ENCODE data around the gene CHERP.
"Not testable (repeated sequence)": the region's sequence is repeated elsewhere in the genome, so short reads cannot be mapped to it uniquely, and the experiment has no call there.

CHERP gene

GRCh38 chr19:16518483-16519229, 23.6 kb downstream of the CHERP start:
- DNase-seq = no peak

GRCh38 chr19:16518061-16518460, 24.2 kb downstream of the CHERP start:
- no peak for DNase-seq

- DNase-seq = no peak
These were observed 25.2 kb downstream of the CHERP start for GRCh38 chr19:16516923-16517610.

DNA sequence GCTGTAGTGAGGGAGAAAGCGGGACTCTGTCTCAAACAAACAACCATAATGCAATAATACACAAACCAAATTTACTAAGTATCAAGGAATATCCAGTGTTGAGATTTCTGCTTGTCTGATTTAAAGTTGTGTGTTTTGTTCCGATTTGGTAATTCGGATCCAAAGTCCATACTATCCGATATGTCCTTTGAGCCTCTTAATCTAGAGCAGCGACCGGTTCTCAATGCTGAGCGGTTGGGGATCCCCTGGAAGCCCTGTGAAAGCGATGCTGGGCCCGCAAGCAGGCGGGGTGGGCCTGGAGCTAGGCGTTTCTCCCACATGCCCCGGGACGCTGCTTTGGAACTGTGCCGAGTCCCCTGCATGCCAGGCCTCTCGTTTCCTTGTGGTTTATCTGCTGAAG, 25.9 kb downstream of the CHERP start:
- DNase-seq = no peak

GRCh38 chr19:16514383-16515019, 27.7 kb downstream of the CHERP start:
- DNase-seq = no peak

- not testable (repeated sequence) for DNase-seq
These were observed 29.6 kb downstream of the CHERP start for GRCh38 chr19:16512611-16513010.

DNA sequence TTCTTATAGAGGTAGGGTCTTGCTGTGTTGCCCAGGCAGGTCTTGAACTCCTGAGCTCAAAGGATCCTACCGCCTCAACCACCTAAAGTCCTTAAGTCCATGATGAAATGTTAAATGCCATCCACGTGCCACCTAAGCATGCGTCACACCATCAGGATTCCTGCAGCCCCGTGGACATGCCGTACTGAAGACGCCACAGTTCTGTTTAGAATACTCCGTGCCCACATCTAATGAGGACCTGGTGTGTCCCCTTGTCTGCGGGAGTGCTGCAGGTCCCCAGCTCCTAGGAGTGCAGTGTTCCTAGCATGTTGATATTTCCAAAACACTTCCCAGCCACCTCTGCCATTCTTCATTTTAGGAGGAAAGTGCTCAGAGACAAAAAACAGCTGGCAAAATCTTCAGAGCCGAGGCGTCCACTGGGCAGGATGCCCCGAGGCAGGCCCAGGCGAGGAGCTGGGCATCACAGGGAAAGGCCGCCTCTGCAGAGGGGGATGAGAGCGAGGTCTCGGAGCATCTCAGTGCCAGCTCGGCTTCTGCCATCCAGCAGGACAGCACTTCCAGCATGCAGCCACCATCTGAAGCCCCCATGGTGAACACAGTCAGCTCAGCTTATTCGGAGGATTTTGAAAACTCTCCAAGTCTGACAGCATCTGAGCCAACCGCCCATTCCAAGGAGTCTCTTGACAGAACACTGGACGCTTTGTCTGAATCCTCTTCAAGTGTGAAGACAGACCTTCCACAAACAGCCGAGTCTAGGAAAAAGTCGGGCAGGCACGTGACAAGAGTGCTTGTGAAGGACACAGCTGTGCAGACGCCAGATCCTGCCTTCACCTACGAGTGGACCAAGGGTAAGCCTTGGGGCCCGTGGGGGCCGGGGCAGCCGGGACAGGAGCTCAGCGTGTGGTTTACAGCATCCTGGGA, 32.8 kb downstream of the CHERP start:
- no peak for DNase-seq

GRCh38 chr19:16508546-16508945, 33.7 kb downstream of the CHERP start:
- no peak for DNase-seq

- DNase-seq = no peak
These were observed 35.3 kb downstream of the CHERP start for GRCh38 chr19:16506961-16507360.

DNA sequence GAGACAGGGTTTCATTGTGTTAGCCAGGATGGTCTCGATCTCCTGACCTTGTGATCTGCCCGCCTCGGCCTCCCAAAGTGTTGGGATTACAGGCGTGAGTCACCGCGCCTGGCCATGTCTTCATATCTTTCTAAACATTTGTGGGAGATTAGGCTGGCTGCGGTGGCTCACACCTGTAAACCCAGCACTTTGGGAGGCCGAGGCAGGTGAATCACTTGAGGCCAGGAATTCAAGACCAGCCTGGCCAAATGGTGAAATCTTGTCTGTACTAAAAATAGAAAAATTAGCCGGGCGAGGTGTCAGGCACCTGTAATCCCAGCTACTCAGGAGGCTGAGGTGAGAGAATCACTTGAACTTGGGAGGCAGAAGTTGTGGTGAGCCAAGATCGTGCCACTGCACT, 36.1 kb downstream of the CHERP start:
- not testable (repeated sequence) for DNase-seq

DNA sequence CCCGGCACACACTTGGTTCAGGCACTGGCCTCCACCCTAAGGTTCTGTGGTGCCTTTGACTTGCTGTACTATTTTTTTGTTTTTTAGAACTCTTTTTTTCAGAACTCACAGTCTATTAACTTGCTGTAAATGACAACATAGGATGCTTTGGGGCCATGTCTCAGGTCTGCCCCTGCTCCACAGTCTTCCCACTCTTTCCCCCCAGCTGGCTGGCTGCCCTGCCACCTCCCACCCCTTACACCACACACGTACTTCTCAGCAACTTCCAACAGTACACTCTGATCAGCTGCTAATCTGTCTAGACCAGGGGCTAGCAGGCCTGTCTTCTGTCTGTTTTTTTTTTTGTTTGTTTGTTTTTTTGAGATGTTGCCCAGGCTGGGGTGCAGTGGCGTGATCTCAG, 38.0 kb downstream of the CHERP start:
- DNase-seq = no peak

DNA sequence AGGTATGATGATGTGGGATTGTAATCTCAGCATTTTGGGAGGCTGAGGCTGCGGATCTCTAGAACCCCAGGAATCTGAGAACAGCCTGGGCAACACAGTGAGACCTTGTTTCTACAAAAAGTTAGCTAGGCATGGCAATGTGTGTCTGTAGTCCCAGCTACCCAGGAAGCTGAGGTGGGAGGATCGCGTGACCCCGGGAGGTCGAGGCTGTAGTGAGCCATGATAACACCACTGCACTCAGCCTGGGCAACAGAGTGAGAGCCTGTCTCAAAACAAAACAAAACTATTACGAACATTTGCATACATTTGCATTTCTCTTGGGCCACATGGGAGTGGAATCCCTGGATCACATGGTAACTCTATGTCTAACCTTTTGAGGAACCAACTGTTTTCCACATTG, 44.4 kb downstream of the CHERP start:
- no peak for DNase-seq

DNA sequence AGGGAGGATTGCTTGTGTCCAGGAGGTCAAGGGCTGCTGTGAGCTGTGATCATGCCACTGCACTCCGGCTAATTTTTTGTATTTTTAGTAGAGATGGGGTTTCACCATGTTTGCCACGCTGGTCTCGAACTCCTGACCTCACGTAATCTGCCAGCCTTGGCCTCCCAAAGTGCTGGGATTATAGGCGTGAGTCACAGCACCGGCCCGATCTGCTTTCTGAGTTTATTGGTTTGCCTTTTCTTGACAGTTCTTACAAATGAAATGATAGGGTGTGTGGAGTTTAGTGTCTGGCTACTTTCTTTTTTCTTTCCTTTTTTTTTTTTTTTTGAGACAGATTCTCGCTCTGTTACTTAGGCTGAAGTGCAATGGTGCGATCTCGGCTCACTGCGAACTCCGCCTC, 45.2 kb downstream of the CHERP start:
- no peak for DNase-seq

GRCh38 chr19:16496613-16496983, 45.6 kb downstream of the CHERP start:
- no peak for DNase-seq

DNA sequence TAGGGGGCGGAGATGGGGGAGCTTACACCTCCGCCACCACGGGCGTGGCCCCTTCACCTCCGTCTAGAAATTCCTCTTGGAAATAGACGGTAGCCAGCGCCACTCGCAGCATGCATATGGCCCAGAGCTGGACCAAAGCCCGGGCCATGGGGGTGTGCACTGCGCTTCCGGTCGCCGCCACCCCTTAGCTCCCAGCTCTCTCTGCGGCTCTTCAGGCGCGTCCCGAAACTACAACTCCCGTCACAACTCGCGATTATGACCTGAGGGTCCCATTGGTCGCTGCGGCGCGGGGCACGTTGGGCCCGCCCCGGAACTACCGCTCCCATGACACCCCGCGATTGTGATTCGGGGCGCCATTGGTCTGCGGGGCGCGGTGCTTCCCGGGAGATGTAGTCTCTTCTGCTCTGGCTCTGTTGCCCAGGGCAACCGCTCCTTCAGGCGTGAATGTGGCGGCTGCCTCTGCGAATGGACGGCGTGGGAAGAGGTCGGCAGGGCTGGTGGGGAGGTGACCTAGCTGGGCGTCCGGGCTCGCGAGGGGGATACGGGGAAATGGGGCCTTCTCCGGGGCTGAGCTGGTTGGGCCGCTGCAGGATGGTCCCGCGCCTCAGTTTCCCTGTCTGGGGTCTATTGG, 46.1 kb downstream of the CHERP start, which contains the start of the genes C19orf44 and CALR3:
C19orf44 (plus strand) TSS at position 413 of the 631 bp plus-strand sequence. CDS start 4,399 bp downstream, outside the sequence.
CALR3 (minus strand) TSS at position 186 of the 631 bp plus-strand sequence; CDS start at position 148, 38 bp downstream.
- DNase-seq = peak; percentile 98

GRCh38 chr19:16486476-16486875, 55.8 kb downstream of the CHERP start:
- DNase-seq = not testable (repeated sequence)

- DNase-seq = no peak
These were observed 59.5 kb downstream of the CHERP start for GRCh38 chr19:16482745-16483144.

- DNase-seq = no peak
These were observed 64.9 kb downstream of the CHERP start for GRCh38 chr19:16477311-16477710.

DNA sequence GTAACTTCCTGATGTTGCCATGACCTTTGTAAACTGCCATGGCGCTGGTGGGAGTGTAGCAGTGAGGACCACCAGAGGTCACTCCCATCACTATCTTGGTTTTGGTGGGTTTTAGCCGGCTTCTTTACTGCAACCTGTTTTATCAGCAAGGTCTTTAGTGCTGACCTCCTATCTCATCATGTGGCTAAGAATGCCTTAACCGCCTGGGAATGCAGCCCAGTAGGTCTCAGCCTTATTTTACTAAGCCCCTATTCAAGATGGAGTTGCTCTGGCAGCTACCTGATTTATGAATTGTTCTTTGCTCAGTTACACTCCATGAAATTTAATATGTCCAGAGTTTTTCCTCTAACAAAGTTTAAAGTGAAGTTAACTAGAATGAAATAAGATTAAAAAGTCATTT, 65.8 kb downstream of the CHERP start:
- no peak for DNase-seq

DNA sequence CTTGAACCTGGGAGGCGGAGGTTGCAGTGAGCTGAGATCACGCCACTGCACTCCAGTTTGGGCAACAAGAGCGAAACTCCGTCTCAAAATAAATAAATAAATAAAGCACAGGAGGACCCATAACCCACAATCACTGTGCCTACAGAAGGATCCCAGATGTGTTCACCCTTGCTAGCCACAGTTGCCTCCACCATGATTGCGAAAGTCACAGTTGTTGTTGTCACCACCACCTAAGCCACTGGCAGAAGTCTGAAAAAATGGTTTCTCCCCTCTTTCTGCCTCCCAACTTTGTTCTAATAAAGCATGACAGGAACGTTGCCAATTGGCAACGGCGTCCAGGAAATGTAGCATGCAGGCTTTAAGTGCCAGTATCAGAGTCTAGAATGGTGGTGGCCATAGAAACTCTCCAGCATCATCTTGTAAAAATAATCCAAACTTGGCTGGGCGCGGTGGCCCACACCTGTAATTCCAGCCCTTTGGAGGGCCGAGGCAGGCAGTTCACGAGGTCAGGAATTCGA, 68.3 kb downstream of the CHERP start:
- no peak for DNase-seq

DNA sequence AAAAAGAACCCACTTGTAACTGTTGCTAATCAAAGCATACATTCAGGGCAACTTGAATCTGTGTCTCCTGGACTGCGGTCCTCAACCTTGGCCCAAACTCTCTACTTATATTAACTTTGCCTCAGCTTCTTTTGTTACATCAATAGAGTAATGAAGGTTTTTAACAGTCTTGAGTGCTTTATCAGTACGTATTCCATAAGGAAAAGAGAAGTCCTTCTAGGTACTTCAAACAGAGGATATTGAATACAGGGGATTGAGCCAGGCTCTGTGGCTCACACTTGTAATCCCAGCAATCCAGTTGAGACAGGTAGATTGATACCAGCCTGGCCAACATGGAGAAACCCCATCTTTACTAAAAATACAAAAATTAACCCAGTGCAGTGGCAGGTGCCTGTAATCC, 69.2 kb downstream of the CHERP start:
- no peak for DNase-seq

DNA sequence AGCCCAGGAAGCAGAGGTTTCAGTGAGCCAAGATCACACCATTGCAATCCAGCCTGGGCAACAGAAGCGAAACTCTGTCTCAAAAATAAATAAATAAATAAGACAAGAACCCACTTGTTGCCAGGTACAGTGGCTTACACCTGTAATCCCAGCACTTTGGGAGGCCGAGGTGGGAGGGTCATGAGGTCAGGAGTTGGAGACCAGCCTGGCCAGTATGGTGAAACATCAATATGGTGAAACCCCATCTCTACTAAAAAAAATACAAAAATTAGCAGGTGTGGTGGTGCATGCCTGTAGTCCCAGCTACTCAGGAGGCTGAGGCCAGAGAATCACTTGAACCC, 69.7 kb downstream of the CHERP start:
- not testable (repeated sequence) for DNase-seq
